GM20000 (cell line): ENCODE results near the gene PEF1.

Experiments used
- DNase-seq: peaks from one replicate; pipeline ENCODE4 v3.0.0; 2012; ENCODE audit warnings: low spot score
- TF ChIP-seq, protein P1 (sequence below): IDR thresholded peaks from 2 replicates; pipeline ENCODE4 v1.5.1; 2012; ENCODE audit warnings: mild to moderate bottlenecking, control low read depth; ENCODE audit errors: extremely low read depth, missing control alignments

Gene PEF1

DNA sequence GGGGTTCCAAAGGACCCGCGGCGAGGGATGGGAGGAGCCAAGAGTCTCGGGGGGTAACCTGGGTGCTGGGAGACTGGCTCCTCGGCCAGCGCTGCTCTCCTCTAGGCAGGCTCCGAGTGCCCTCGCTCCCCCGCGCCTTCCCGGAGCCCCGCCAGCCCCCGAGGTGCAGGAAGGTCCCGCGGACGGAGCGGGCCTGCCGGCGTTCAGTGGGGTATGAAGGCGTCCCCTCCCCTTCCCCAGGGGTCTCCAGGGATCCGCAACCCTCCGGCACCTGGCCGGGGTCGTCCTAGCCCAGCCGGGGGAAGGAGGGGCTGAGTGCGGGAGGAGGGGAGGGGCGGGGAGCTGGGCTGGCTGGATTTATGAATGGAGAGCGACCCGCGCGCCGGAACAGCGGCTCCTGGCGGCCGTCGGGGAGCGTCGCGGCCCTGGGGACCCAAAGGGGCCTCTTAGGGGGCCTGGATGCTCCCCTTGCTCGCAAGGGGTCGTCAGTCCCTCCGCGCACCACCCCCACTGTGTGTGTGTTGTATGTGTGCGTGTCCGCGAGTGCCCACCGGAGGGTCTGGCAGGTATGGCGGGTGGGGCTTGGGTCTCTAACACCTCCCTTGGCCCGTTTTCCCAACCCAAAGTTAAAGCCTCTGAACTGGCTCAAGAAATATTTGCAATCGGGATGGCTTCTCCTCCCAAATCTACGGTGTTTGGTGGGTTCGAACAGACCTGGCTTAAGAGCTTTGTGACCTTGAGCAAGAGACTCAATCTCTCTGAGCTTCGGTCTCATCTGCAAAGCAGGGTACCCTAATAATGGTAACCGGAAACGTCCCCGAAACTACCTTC is 26.5 kb downstream of the PEF1 start:
- TF ChIP-seq, protein P1, sequence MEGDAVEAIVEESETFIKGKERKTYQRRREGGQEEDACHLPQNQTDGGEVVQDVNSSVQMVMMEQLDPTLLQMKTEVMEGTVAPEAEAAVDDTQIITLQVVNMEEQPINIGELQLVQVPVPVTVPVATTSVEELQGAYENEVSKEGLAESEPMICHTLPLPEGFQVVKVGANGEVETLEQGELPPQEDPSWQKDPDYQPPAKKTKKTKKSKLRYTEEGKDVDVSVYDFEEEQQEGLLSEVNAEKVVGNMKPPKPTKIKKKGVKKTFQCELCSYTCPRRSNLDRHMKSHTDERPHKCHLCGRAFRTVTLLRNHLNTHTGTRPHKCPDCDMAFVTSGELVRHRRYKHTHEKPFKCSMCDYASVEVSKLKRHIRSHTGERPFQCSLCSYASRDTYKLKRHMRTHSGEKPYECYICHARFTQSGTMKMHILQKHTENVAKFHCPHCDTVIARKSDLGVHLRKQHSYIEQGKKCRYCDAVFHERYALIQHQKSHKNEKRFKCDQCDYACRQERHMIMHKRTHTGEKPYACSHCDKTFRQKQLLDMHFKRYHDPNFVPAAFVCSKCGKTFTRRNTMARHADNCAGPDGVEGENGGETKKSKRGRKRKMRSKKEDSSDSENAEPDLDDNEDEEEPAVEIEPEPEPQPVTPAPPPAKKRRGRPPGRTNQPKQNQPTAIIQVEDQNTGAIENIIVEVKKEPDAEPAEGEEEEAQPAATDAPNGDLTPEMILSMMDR: peak; percentile 78

DNA sequence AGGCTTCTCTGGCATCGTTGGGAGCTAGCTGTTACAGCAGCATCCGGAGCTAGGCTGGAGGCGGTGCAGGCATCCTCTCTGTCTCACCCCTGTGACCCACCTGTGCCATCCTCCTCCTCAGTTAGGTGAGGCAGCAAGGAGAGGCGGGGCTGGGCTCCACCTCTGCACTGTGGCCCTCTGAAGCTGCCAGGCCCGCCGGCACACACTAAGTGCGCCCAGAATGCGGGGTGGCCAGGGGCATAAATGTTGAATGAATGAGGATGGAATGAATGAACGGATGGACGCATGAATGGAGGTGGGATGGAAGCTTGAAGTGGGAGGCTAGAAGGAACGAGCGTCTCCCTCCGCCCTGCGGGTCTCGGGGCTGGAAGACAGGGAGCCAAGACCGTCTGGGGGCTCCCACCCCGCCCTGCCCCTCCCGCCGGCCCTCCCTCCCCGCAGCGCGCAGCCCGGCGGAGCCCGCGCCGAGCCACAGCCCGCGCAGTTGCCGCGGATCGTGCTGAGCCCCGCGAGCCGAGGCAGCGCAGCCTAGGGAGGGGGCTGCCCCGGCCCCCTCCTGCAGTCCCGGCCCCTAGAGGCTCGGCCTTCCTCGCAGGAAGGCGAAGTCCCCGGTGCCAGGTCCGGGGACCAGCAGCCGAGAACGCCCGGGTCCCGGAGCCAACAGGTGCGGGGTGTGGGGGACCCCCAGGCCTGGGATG is 27.3 kb downstream of the PEF1 start, which contains the start of gene HCRTR1:
TSS of gene HCRTR1 (plus strand) at position 472 of the 698 bp plus-strand sequence. CDS start 1,504 bp downstream, outside the sequence.
- TF ChIP-seq, protein P1: no peak
- no peak for DNase-seq

More for the DNA sequence above, 26.5 kb downstream of the PEF1 start:
- peak; percentile 85 for DNase-seq

DNA sequence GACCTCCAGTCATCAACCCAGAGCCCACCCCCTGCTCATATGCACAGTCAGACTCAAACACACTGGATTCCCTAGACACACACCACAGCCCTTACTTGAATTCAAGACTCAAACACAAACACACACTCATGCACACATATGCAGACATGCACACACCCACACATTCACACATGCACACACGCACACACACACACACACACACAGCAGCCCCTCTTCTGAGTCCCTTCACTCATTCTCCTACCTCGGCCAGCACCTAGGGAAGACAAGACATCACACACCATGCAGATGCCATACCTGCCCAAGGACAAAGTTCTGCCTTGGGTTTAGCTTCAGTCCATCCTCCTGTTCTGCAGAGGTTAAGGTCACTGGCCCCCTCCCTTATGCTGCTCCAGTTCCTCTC is 28.7 kb downstream of the PEF1 start:
- TF ChIP-seq, protein P1: no peak
- DNase-seq: no peak

DNA sequence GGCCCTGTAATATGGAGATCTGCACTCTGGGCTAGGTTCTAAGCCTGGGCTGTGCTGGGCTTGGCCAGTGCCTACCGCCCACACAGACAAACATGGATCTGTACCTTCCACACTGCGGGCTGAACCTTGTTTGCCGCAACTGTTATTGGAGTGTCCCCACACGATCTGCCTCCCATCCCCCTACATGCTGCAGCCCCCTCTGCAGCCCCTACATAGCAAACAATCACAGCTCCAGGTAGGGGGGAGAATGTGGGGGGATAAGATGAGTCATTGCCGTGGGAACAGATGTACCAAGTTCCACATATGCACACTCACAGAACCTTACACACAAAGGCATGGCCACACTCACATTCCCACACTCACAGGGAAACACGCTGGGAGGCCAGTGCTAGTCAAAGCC is 29.3 kb downstream of the PEF1 start:
- no peak for DNase-seq
- TF ChIP-seq, protein P1: no peak

DNA sequence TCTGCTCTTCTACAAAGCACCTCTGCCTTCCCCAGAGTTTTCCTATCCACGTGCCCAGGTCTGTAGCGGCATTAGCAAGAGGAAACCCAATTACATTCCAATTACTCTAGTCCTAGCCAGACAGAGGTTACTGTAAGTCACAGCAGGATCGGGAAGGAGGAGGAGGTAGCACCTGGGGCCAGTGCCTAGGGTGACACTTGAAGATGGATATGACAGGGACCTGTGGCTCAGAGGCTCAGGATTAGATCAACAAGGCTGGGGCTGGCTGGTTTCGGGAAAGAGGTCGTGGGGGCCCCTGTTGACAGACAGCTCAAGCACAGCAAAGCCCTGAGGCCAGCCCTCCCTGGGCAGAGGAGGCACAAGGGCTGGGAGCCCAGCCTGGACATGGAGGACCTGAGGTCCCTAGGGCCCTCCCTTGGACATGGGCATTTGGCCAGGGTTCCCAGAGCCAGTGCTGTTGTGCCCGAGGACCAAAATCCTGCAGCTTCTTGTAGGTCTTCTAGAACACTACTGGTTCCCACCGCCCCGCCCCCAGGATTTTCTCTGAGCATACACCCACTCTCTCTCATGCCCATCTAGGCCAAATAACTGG is 30.2 kb downstream of the PEF1 start:
- TF ChIP-seq, protein P1: no peak
- no peak for DNase-seq

DNA sequence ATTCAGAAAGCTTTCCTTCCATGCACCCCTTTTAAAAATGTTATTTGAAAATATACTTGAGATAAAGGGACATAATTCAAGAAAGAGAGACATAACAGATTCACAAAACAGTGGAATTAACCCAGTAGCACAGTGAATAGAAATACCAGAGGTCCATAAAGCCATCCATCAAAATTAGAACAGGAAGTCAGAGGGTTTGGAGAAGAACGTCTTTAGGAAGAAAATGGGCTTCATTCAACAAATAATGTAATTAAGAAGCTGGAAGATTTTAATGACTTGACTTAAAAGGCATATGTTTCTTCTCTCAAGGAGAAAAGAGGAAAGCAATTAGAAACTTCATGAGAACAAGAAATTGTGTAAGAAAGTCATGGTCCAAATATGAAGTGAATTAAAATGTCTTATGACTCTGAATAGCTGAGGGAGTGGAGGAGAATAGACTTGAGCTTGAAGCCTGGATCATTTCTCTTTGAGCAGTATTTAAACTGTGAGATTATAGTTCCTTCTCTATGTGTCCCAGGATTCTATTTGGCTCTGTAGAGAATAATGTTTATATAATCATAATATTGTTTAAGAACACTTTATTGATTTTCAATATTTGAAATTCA is 35.1 kb downstream of the PEF1 start:
- no peak for DNase-seq
- TF ChIP-seq, protein P1: no peak
